ENCODE results near the gene ATP5MG.
"Not testable (repeated sequence)": the region's sequence is repeated elsewhere in the genome, so short reads cannot be mapped to it uniquely, and the experiment has no call there.

ATP5MG gene

GRCh38 chr11:118383657-118384056 lies 17.7 kb upstream of the ATP5MG start:
- Mint-ChIP-seq H3K27ac (no peak overlapping the region), H3K4me1 (no peaks in the 10 kb centered on the region), H3K4me3 (no peak overlapping the region), H3K36me3 (ENCODE audit: low read depth) (peaks cover 62% of the 10 kb centered on the region), H3K27me3 (no peaks in the 10 kb centered on the region), H3K9me3 (no peaks in the 10 kb centered on the region)
- ATAC-seq (no peak), DNase-seq (no peak)

- H3K9me3 Mint-ChIP-seq: no peaks in the 10 kb centered on the region
- H3K27ac Mint-ChIP-seq: peak overlapping the region; percentile 73
- H3K36me3 Mint-ChIP-seq (ENCODE audit: low read depth): peaks cover 34% of the 10 kb centered on the region
- no peaks in the 10 kb centered on the region for H3K27me3 Mint-ChIP-seq
- H3K4me1 Mint-ChIP-seq: peaks cover 43% of the 10 kb centered on the region
- H3K4me3 Mint-ChIP-seq: no peak overlapping the region
- no peak for ATAC-seq
- DNase-seq: no peak
These were observed 5.3 kb upstream of the ATP5MG start for GRCh38 chr11:118396097-118396501.

DNA sequence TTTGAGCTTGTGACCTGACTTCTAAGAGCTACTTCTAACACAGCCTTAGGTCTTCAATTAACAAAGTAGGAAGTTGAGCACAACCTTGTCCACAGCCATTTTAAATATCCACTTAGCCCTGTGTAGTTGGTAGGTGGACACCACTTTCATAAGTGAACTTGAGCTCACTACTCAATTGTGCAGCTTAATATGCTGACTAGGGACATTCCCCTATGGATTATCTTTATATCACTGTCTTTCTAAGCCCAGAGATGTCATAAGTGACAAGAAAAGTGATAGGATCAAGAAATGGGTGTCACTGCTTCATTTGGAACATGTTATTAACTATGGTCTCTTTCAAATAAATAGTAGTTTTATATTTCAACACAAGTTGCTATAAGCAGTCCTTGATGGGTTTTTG lies 4.0 kb upstream of the ATP5MG start:
- peaks cover 53% of the 10 kb centered on the region for H3K4me1 Mint-ChIP-seq

GRCh38 chr11:118398791-118399559 lies 2.4 kb upstream of the ATP5MG start:
- H3K9me3 Mint-ChIP-seq: no peaks in the 10 kb centered on the region
- peak overlapping the region; percentile 97 for H3K27ac Mint-ChIP-seq
- H3K4me3 Mint-ChIP-seq: peak overlapping the region; percentile 95
- ATAC-seq (peak; percentile 83), DNase-seq (peak; percentile 12)
- no peaks in the 10 kb centered on the region for H3K27me3 Mint-ChIP-seq
- H3K4me1 Mint-ChIP-seq: peaks cover 67% of the 10 kb centered on the region
- H3K36me3 Mint-ChIP-seq (ENCODE audit: low read depth): peaks cover 33% of the 10 kb centered on the region

More for the DNA sequence above, 4.0 kb upstream of the ATP5MG start:
- Mint-ChIP-seq H3K36me3 (ENCODE audit: low read depth) (peaks cover 36% of the 10 kb centered on the region), H3K9me3 (no peaks in the 10 kb centered on the region), H3K4me3 (no peak overlapping the region), H3K27me3 (no peaks in the 10 kb centered on the region), H3K27ac (peak overlapping the region; percentile 37)
- DNase-seq (no peak), ATAC-seq (no peak)

DNA sequence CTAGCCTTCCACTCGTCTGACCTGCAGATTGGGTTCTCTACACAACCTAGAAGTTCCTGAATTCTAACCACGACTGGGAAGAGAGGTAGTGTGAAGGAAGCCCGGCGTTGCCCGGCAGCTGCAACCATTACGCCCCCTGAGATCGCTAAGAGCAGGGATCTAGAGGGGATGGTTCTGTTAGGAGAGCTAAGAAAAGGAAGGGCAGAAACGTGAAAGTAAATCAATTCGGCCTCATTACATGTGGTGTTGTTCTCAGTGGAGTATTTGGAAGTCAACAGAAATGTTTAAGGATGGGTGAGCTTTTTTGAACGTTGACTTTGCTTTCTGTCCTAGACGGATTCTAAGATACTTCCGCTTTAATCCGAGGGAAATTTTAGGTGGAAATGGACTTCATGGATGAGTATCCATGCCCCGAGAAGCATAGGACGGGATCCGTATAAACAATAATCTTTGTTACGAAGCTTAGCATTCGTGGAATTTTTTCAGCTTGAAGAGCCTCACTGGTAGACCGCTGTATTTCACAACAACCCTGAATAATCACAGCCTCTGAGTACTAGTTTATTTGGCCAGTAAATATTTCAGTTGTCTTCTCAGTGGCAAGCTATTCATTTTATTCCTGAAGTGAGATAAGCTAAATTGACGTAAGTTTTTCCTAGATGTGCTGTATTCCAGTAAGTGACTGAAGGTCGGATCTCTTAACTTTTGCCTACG lies 629 bp downstream of the ATP5MG start:
- ATAC-seq: no peak
- H3K27me3 Mint-ChIP-seq: no peaks in the 10 kb centered on the region

GRCh38 chr11:118402594-118402993 lies 1.2 kb downstream of the ATP5MG start:
- not testable (repeated sequence) for H3K27me3 Mint-ChIP-seq, ATAC-seq, H3K9me3 Mint-ChIP-seq, DNase-seq
- H3K4me3 Mint-ChIP-seq: peak overlapping the region; percentile 95
- peaks cover 66% of the 10 kb centered on the region for H3K4me1 Mint-ChIP-seq
- peaks cover 44% of the 10 kb centered on the region for H3K36me3 Mint-ChIP-seq (ENCODE audit: low read depth)
- H3K27ac Mint-ChIP-seq: peak overlapping the region; percentile 97

More for the DNA sequence above, 629 bp downstream of the ATP5MG start:
- H3K27ac Mint-ChIP-seq: peak overlapping the region; percentile 97
- peak overlapping the region; percentile 95 for H3K4me3 Mint-ChIP-seq
- H3K36me3 Mint-ChIP-seq (ENCODE audit: low read depth): peaks cover 39% of the 10 kb centered on the region
- no peaks in the 10 kb centered on the region for H3K9me3 Mint-ChIP-seq
- peaks cover 67% of the 10 kb centered on the region for H3K4me1 Mint-ChIP-seq
- no peak for DNase-seq

- peaks cover 41% of the 10 kb centered on the region for H3K4me1 Mint-ChIP-seq
- no peaks in the 10 kb centered on the region for H3K27me3 Mint-ChIP-seq
- DNase-seq: no peak
- peaks cover 55% of the 10 kb centered on the region for H3K36me3 Mint-ChIP-seq (ENCODE audit: low read depth)
- H3K27ac Mint-ChIP-seq: peak overlapping the region; percentile 58
- H3K4me3 Mint-ChIP-seq: no peak overlapping the region
- no peaks in the 10 kb centered on the region for H3K9me3 Mint-ChIP-seq
- ATAC-seq: no peak
These were observed 5.3 kb downstream of the ATP5MG start for GRCh38 chr11:118406599-118407166.

GRCh38 chr11:118410055-118410745 lies 8.8 kb downstream of the ATP5MG start:
- DNase-seq: no peak
- Mint-ChIP-seq H3K9me3 (no peaks in the 10 kb centered on the region), H3K4me3 (no peak overlapping the region), H3K27ac (no peak overlapping the region), H3K4me1 (peaks cover 13% of the 10 kb centered on the region), H3K36me3 (ENCODE audit: low read depth) (peaks cover 42% of the 10 kb centered on the region), H3K27me3 (no peaks in the 10 kb centered on the region)
- no peak for ATAC-seq

- Mint-ChIP-seq H3K36me3 (ENCODE audit: low read depth) (peaks cover 35% of the 10 kb centered on the region), H3K27ac (peak overlapping the region; percentile 1)
- no peak for ATAC-seq
These were observed 10.1 kb downstream of the ATP5MG start for GRCh38 chr11:118411530-118411929.

GRCh38 chr11:118412921-118413320 lies 11.5 kb downstream of the ATP5MG start:
- Mint-ChIP-seq H3K9me3 (no peaks in the 10 kb centered on the region), H3K4me3 (no peak overlapping the region), H3K27ac (no peak overlapping the region), H3K27me3 (no peaks in the 10 kb centered on the region), H3K36me3 (ENCODE audit: low read depth) (peaks cover 21% of the 10 kb centered on the region), H3K4me1 (peaks cover 5% of the 10 kb centered on the region)
- DNase-seq (no peak), ATAC-seq (no peak)

More at GRCh38 chr11:118411530-118411929, 10.1 kb downstream of the ATP5MG start:
- H3K9me3 Mint-ChIP-seq: no peaks in the 10 kb centered on the region
- no peak overlapping the region for H3K4me3 Mint-ChIP-seq
- DNase-seq: no peak
- peaks cover 11% of the 10 kb centered on the region for H3K4me1 Mint-ChIP-seq
- H3K27me3 Mint-ChIP-seq: no peaks in the 10 kb centered on the region

GRCh38 chr11:118415062-118415738 lies 13.8 kb downstream of the ATP5MG start:
- H3K4me3 Mint-ChIP-seq: no peak overlapping the region
- no peak for ATAC-seq
- no peaks in the 10 kb centered on the region for H3K9me3 Mint-ChIP-seq
- no peak overlapping the region for H3K27ac Mint-ChIP-seq
- H3K27me3 Mint-ChIP-seq: no peaks in the 10 kb centered on the region
- H3K4me1 Mint-ChIP-seq: no peaks in the 10 kb centered on the region
- H3K36me3 Mint-ChIP-seq (ENCODE audit: low read depth): peaks cover 3% of the 10 kb centered on the region
- no peak for DNase-seq

GRCh38 chr11:118415739-118416068 lies 14.3 kb downstream of the ATP5MG start:
- Mint-ChIP-seq H3K27ac (no peak overlapping the region), H3K9me3 (no peaks in the 10 kb centered on the region), H3K27me3 (no peaks in the 10 kb centered on the region), H3K4me3 (no peak overlapping the region), H3K36me3 (ENCODE audit: low read depth) (no peaks in the 10 kb centered on the region), H3K4me1 (no peaks in the 10 kb centered on the region)
- ATAC-seq: peak; percentile 84
- DNase-seq: no peak

DNA sequence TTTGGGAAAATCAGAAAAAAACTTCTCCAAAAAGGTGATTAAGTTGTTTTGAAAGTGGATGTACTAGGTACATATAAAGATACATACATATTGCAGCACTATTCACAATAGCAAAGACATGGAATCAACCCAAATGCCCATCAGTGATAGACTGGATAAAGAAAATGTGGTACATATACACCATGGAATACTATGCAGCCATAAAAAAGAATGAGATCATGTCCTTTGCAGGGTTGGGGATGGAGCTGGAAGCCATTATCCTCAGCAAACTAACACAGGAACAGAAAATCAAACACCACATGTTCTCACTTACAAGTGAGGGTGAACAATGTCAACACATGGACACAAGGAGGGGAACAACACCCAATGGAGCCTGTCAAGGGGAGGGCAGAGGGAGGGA lies 15.5 kb downstream of the ATP5MG start:
- not testable (repeated sequence) for H3K36me3 Mint-ChIP-seq (ENCODE audit: low read depth); H3K4me3 Mint-ChIP-seq; H3K9me3 Mint-ChIP-seq; H3K27ac Mint-ChIP-seq; H3K27me3 Mint-ChIP-seq; DNase-seq; ATAC-seq; H3K4me1 Mint-ChIP-seq

GRCh38 chr11:118417801-118418200 lies 16.4 kb downstream of the ATP5MG start:
- H3K4me1 Mint-ChIP-seq: no peaks in the 10 kb centered on the region
- H3K9me3 Mint-ChIP-seq: no peaks in the 10 kb centered on the region
- H3K27me3 Mint-ChIP-seq: no peaks in the 10 kb centered on the region
- H3K27ac Mint-ChIP-seq: no peak overlapping the region
- ATAC-seq (no peak), DNase-seq (no peak)
- no peaks in the 10 kb centered on the region for H3K36me3 Mint-ChIP-seq (ENCODE audit: low read depth)
- H3K4me3 Mint-ChIP-seq: no peak overlapping the region

Data from activated naive CD8-positive, alpha-beta T cell treated with anti-CD3 and anti-CD28 coated beads, Interleukin-2, amount 50 U/mL, for 24 hours (primary cell).